ENCODE data around the gene TEX29.

TEX29 gene

DNA sequence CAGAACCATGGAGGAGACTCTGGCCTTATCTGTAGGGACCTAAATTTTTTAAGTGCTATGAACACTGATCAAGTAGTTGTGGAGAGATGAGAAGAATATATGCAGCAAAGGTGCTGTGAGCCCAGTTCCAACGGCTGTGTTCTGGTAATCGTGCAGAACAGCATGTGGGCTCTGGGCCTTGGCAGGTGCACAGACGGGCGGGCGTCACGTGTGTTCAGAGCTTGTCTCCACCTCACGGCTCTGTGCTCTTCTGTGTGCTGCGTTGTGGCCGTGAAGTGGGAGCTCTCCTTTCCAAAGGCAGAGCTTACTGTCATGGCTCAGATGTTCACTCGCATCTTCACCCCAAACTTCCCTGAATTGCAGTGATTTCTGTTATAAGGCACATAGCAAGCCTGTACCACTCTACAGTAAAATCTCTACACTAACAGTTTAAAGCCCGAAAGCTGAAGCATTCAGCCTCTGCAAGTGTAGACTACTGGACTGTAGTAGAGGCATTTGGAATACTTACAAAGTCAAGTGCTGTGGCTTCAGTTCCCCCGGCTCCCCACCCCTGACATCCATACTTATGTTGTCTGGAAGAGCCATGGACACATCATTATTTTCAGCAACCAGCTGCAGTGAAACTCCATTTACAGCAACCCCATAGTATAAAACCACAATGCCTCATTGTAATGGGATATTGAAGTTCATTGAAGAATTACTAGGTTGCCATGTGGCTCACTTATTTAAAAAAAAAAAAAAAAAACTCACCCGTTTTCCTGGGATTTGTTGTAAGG is 27.5 kb upstream of the TEX29 start:
- no peak for DNase-seq

DNA sequence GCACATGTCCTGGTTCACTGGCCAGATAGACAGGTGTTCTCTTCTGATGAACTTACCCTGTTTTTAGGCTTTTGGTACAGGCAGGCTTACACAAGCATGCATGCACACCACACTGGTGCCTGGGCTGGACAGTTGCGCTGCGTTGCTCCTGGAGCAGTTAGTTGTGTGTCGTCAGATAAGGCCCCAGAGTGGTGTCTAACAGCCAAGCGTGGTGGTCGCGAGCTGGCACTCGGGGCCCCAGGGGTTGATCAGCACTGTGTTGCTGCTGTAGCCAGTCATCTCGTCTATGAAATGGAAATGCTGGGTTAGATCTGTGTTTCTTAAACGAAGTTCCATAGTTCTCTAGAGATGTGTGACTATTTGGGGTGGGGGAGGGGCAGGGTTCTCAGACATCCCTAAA is 24.6 kb upstream of the TEX29 start:
- no peak for DNase-seq

DNA sequence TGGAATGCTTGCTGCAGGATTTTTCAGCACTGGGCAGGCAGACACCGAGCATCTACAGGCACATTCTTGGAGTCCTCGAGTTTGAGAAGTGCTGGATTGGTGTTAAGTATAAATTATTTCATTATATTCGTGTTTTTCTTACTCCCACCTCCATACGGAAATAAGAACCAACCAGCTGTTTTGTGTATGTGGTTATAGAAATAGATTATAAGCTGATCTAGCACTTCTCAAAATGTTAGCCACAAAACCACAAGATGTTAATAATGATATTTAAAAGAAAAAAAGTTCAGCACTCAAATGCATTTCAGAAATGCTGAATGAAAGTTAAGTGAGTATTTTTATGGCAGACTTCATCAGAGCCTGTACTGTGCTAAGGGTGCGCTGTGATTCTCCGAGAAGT is 24.0 kb upstream of the TEX29 start:
- DNase-seq = no peak

DNA sequence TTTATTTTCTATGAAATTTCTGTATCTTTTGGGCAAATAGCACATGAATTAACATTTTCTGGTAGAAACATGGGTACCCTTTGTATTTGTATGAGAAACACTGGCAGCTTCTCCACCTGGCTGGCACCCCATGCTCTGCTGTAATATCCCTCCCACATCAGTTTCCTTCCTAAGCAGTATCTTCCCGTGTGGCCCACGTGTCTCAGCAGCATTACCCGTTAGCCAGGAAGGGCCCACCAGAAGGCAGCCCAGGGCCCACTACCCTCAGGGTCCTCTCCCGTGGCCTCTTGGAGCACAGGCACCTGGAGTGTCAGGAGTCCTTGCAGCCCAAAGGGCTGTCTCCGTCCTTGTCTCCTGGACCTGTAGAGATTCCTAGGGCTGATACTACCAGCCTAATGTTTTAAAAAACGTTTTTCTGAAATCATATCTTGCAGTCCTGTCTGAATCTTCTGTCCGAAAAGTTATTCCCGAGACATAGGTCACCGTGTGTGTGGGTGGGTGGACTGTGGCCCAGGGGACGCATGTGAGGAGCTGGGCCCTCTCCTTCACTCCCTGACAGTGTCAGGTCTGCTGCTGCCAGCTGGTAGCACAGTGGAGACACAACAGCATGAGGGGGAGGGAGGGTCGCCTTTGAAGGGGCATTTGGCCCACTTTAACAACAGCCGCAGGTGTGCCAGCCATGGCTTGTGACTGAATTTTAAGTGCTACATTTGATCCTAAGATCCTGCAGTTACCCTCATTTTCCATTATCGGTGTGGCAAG is 22.0 kb upstream of the TEX29 start:
- no peak for DNase-seq

DNA sequence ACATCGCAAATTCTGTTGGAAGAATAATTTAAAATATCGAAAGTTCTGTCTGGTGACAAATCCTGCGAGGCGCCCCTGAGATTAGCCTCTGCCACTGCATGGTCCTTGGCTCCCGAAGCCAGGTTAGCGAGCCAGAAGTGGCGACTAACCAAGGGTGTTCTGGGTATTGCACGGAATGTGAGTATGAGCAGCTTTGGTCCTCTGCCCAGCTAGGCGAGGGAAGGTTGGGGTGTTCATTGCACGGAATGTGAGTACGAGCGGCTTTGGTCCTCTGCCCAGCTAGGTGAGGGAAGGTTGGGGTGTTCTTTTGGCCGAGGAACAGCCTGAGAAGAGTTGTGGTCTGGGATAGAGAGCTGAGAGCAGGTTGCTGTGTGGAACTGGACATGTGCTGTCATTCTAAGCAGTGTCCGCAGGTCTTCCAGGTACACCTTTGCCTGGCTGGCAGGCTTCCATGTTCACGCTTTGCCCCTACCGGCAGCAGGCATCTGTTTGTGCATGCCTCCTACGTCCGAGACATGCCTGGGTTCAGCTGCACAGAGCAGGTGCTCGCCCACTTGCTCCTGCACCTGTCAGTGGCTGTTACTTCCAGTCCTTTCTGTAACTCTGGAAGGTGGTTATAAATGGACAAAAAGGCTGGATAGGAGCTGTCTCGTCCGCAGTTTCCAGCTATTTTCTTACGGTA is 18.3 kb upstream of the TEX29 start:
- no peak for DNase-seq

DNA sequence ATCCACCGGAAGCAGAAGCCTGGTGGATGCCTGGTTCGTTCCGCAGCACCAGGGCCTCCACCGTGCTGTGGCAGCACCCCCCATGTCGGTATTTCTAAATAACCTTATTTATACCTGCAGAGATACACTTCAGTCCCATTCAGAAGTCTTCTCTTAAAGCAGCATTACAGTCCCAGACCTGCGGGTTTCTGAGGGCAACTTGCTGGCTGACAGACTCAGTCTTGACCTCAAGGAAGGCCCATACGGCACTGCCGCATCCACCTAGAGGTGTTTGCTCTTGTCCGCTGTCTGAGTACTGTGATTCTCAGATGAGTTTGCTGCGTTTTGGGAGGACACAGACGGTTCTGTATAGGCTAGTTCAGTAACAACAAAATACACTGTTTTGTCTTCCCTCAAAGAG is 16.9 kb upstream of the TEX29 start:
- DNase-seq = no peak

DNA sequence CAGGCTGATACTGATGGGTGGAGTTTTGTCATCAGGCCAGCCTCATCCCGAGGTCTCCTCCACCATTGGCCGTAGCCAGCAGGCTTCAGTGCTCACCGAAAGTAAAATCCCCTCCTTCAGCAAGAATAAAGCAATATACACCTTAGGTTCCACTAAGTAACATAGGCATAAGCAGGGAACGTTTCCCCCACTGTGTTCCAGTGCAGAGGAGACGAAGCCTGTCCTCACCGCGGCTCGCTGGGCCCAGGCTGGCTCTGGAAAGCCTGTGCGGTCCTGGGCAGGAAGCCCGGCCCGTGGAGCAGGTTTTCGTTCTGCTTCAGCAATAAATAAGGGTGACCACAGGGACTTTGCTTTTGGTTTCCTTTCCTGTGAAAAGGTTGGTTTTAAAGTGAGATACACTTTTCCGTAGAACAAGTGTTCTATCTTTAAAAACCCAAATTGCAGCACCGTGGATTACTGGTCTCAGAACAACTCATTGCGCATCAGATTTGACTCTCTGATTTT is 16.3 kb upstream of the TEX29 start:
- no peak for DNase-seq

DNA sequence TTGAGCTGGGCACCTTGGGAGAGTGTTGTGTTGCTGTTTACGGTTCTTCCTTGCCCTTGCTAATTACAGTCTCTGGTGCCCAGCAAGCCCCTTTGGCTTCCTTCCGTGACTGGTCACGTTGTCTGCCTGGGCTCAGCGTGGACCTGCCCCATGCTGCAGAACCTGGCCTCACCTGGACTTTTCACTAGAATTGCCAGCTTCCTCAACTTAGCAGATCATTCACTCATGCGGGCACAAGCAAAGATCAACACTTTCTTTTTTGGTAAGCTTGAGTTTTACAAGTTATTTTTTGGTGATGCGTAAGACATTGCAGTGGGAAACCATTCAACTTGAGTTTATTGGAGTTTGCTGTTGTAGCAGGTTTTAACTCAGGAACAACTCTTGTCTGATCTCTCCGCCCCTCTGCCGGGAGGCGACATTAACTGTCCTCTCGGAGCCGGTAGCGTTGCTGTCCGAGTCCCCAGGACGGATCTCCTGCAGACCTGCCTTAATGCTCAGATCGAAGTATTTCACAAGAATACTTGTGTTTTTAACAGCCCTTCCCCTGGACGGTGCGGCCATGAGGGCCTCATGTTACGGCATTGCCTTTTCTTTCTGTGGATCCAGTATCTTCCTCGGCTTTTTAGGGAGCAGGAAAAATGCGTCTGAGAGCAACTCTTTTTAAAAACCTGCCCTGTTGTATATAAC is 15.7 kb upstream of the TEX29 start:
- DNase-seq = no peak

DNA sequence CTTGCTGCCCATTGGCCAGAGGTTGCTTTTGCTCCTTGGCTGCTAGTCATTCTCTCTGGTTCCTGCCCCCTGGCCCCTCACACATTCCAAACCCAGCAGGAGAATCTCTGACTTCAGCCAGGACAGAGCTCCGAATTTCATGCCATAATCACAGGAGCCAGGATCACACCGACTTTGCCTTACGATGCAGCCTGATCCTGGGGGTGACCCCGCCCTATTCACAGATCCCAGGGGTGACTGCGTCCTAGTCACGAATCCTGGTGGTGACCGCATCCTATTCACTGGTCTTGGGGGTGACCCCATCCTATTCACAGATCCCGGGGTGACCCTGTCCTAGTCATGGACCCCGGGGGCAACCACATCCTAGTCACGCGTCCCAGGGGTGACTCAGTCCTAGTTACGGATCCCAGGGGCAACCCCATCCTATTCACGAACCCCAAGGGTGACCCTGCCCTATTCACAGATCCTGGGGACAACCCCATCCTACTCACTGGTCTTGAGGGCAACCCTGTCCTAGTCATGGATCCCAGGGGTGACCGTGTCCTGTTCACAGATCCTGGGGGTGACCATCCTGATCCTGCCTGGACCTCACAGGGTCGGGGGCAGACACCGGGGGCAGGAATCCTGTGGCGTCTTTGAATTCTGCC is 7.4 kb upstream of the TEX29 start:
- DNase-seq = no peak

DNA sequence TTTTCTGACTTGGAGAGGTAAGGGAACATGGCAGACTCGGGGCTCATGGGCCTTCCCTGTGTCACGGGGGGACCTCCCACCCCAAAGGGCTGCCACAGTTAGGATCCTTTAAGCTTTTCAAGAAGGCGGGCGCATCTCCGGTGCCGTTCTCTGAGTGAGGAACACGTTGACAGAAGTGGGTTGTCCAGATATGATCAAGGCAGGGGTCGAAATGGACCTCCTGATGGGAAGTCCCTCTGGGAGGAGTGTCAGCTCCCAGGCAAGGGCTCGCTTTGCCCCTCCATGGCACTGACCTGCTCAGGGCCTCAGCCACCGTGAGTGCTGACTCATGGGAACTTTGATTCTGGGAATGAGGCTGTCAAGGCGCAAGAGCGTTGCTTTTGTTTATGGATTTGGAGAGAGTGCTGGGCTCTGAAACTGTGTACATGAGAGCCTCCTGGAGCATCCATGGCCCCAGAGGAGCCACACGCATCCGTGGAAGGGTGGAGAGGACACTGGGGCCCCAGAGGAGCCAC is 6.5 kb upstream of the TEX29 start:
- no peak for DNase-seq

DNA sequence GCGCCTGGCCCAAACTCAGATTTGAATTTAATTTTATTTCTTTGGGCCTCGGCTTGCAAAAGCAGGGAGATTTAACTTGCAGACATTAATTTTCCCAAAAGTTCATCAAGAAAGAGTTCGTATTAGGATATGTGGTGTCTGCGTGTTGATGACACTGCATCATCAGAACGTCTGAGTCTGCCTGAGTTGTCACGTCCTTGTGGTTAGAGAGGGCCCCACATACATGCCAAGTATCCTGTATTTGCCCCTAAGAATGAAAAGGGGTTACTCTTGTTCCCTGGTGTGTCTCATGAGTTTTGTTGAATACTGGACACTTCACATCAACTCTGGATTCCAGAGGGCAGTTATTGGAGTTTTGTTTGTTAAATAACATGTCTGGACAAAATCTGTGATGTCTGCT is 5.6 kb upstream of the TEX29 start:
- no peak for DNase-seq

DNA sequence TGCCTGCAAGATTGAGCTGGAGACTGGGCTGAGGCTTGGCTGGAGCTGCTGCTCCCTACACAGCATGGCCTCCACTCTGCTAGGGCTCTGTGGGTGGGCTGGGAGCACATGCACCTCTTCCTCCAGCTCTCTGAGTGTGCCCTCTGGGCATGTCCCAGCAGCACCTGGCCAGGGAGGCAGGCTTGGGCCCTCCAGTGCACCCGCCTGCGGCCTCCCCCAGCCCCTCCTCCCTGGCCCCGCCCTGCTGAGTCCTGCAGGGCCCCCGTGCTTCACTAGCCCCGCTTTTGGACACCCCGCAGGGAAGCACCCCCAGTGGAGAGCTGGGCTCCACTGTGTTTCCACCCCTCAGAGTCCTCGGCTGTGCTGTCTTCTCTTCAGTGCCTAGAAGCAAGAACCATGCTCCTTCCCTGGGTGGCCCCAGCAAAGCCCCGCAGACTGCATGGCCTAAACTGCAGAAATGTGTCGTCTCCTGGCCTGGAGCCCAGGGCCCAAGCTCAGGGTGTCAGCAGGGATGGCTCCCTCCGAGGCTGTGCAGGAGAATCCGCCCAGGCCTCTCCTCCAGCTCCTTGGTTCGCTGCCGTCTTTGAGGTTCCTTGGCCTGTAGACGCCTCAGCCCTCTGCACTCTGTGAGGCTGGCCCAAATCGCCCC is 5.0 kb upstream of the TEX29 start:
- DNase-seq = no peak

DNA sequence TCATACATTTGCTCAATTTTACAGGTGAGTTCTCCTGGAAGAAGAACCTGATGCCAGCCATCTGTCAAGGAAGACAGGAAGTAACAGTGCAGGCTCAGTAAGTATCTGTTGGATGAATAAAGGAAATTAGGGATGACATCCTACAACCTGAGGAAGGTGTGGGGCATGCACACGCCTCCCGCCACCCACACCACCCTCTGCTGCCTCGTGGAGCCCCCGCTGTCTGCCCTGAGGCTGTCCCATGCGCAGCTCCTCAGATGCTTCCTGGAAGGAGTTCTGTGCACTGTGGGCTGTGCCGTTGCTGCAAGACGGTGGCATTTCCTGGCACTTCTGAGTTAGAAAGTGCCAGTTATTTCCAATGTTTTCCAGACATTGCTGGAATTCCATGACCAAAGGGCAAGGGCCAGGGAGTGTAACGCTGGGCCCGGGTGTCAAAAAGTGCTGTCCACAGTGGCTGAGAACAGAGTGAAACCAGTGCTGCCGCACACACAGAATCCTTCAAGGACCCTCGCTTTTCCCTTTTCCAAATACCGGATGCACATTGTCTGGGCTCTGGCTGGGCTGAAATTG is 4.2 kb upstream of the TEX29 start:
- no peak for DNase-seq

DNA sequence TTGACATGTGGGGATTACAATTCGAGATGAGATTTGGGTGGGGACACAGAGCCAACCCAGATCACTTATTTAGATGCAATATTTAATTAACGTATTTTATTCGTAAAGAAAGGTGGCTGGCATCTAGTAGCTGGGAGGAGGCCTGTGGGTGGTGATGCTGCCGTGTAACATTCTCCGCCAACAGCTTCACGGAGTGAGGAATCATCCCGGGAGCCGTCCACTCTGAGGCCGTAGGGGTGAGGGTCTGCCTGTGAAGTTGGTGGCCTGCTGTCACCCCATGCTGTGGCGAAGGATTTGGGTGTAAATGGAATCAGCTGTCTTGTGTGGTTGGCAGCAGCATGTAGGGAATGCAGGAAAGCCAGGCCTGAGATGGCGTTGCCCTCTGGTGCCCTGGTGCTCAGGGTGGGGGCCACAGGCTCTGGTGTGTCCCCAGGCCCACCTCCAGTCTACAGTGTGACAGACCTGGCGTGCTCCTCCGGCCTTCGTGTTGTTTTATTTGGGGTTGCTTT is 3.3 kb upstream of the TEX29 start:
- no peak for DNase-seq

DNA sequence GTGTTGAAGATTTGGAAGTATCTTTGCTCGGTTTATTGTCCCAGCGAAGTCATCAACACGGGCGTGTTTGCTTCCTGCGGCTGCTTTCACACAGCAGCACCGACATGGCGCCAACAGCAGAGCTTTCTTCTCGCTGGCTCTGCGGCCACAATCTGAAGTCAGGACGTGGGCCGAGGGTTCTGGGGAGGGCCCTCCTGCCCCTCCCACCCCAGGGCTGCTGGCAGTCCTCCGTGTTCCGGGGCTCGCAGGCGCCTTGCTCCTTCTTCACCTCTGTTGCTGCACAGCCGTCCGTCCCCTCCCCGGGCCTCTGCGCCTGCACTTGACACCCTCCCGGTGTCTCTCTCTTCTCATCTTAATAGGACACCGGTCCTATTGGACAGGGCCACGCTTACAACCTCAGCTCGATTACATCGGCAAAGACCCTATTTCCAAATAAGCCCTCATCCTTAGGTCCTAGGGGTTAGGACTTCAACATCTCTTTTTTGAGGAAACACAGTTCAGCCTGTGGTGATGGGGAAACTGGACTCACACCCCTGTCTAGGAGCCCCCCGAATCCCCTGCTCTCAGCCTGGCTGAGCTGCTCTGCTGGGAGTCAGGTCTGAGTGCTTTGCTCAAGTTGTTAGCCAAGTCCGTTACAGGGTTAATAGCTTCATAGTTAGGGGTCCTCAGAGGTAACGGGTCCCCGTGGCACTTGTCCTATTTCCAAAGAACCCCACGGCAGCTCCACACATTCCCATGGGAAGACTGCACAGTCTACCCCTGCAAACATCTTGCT is 2.7 kb upstream of the TEX29 start:
- DNase-seq = peak; percentile 36

DNA sequence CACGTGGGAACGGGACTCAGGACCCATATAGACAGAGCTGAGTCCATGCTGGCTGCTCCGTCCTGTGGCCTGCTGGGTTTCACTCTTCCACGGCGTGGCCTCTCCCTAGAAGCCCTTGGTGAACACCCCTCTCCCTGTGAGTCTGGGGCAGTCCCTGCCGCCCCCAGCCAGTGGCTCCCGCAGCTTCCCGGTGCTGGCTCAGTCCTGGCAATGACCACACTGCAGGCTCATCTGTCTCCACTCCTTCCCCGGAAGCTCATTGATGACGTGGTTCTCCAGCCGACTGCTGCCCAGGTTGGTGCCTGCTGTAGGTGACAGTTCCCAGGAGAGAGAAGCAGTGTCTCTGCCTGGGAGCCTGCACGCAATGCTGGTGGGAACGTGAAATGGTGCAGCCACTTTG is 2.1 kb upstream of the TEX29 start:
- DNase-seq = peak; percentile 40

DNA sequence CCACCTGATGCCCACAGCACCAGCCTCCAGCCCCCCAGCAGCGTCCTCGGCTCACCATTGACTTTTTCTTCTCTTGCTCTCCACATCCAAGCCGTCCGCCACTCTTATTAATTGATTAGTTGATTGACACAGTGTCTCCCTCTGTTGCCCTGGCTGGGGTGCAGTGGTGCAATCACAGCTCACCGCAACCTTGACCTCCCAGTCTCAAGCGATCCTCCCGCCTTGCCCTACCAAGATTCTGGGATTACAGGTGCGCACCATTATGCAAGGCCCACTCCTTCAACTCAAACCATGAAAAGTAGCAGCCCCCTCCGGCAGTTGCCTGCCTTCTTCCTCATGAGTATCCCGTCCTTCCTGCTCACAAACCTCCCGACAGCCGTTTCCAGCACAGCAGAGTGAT is 921 bp upstream of the TEX29 start:
- peak; percentile 30 for DNase-seq

DNA sequence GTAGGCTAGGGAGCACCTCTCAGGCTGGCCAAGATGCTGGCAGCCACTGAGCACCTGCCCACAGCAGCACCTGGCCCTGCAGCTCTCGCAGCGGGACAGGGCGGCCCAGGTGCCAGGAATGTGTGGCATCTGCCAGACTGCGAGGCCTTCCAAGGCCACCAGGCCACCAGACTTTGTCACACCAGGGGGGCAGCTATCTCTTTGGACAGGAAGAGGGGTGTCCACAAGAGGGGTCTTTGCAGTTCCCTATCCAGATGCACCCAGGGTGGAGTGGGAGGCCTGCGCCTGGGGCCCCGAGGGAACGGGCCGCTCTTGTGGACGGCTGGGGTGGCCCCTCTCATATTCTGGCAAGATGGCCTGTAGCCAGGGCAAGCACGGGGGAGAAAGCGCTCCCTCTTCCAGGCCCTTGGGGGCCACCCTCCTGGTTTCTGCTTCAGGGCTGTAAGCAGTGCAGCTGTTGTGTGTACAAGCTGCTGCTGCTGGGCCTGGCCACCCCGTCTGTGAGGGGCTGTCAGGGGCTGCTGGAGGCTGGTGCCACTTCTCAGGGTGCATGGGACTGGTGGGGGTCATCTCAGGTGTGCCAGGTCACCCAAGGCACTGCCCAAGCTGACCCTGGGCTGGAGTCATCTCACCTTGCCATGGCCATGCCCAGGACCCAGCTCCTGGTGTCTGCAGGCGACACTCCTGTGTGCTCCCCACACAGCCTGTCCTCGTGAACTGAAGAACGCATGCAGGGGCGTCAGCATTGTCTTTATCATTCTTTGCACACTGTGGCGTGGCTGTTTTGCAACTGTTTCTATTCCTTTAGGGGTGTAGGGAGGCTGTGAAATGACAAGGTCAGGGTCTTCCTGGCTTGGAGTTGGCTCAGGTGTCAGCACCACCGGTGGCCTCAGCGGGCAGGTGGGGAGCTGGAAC is 1.8 kb downstream of the TEX29 start:
- peak; percentile 47 for DNase-seq

DNA sequence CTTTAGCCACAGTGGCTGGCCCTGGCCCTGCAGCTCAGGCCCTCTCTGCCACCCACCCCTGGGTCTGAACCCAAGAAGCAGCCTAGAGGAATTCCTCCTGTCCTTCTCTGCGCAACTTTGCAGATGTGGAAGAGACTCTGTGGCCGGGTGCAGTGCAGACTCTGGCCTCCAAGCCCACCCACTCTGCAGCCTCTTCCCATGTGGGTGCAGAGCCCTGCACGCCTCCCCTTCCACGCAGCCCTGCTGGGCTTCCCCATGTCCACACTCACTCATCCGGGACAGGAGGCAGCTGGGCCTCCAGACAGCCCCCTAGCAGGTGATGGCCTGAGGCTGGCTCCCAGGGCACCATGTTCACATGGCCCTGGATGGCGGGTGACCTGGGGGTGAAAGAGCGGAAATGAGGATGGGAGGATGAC is 2.5 kb downstream of the TEX29 start:
- DNase-seq = no peak
